ENCODE results near the gene BTG2. TPM values are rescaled to one million over a fixed set of nuclear protein-coding genes. Genes with fewer than 3 reads are reported as not detected.
"Not testable (repeated sequence)": the region's sequence is repeated elsewhere in the genome, so short reads cannot be mapped to it uniquely, and the experiment has no call there.

BTG2 gene
- total RNA-seq, 1 experiment from 2014 or later, result 2.2 TPM

DNA sequence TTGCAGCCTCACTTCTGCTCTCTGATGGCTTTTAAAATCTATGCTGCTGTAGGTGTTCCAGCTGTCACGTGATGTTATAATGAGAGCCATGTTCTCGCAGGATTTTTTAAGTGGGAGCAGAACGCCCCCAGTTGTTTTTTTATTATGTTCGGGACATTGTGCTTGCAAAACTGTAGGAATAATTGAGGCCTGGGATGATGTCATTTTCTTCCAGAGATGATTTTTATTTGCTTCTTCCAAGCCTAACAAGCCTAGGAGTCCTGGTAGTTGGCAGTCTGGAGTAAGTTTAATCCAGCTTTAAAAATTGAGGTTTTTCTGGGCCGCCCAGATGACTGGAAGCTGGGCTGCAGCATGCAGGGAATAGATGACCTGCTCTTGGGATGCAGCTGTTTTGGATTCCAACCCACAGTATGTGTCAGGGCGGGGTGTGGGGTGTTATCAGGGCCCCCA, 41.2 kb upstream of the BTG2 start:
- BruUV-seq (replicated peaks), result no TSS peak
- no peaks in the 10 kb centered on the region for H3F3A ChIP-seq (ENCODE audit: low read length, unreplicated experiment)
- H2AFZ ChIP-seq (ENCODE audit: low read length), result no peak overlapping the region
- ChIA-PET CTCF (interaction anchor here (0.7 kb wide), 1 partner anchor 82 kb away, joined by 4 read pairs; no protein-coding TSS in a partner anchor), POLR2A (ENCODE audit: unreplicated experiment) (no interaction called here)
- no peak overlapping the region for H3K9ac ChIP-seq (ENCODE audit: low read length)
- DNase-seq (no peak), ATAC-seq (no peak)
- H3K27me3 ChIP-seq (ENCODE audit: low read length), result peaks cover 16% of the 10 kb centered on the region; the same call in 1 of the 2 replicates
- H3K4me2 ChIP-seq (ENCODE audit: low read length), result no peak overlapping the region
- no peaks in the 10 kb centered on the region for H3K9me3 ChIP-seq (ENCODE audit: low read length)
- TF ChIP-seq, protein P1, sequence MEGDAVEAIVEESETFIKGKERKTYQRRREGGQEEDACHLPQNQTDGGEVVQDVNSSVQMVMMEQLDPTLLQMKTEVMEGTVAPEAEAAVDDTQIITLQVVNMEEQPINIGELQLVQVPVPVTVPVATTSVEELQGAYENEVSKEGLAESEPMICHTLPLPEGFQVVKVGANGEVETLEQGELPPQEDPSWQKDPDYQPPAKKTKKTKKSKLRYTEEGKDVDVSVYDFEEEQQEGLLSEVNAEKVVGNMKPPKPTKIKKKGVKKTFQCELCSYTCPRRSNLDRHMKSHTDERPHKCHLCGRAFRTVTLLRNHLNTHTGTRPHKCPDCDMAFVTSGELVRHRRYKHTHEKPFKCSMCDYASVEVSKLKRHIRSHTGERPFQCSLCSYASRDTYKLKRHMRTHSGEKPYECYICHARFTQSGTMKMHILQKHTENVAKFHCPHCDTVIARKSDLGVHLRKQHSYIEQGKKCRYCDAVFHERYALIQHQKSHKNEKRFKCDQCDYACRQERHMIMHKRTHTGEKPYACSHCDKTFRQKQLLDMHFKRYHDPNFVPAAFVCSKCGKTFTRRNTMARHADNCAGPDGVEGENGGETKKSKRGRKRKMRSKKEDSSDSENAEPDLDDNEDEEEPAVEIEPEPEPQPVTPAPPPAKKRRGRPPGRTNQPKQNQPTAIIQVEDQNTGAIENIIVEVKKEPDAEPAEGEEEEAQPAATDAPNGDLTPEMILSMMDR (conservative IDR thresholded peaks at IDR 0.05; ENCODE audit: low read depth, low read length), result no peak
- TF ChIP-seq EZH2 (IDR thresholded peaks at IDR 0.05; ENCODE audit: low read length, unreplicated experiment) (no peak), EZH2phosphoT487 (IDR thresholded peaks at IDR 0.05; ENCODE audit: borderline replicate concordance, low read length) (no peak)
- H3K4me3 ChIP-seq (ENCODE audit: low read length), result no peak overlapping the region
- intact Hi-C loops (cut with micrococcal nuclease), result no loop called here
- H3K79me2 ChIP-seq (ENCODE audit: low read length), result no peaks in the 10 kb centered on the region
- no peaks in the 10 kb centered on the region for H4K20me1 ChIP-seq (ENCODE audit: low read length)
- H3K27ac ChIP-seq (ENCODE audit: low read length), result no peak overlapping the region
- no peaks in the 10 kb centered on the region for H3K9me2 ChIP-seq (replicated peaks; ENCODE audit: low read length)
- peaks cover 7% of the 10 kb centered on the region; the same call in 1 of the 2 replicates for H3K4me1 ChIP-seq (ENCODE audit: insufficient read depth, low read length)
- H3K36me3 ChIP-seq (ENCODE audit: low read depth, low read length), result no peaks in the 10 kb centered on the region

DNA sequence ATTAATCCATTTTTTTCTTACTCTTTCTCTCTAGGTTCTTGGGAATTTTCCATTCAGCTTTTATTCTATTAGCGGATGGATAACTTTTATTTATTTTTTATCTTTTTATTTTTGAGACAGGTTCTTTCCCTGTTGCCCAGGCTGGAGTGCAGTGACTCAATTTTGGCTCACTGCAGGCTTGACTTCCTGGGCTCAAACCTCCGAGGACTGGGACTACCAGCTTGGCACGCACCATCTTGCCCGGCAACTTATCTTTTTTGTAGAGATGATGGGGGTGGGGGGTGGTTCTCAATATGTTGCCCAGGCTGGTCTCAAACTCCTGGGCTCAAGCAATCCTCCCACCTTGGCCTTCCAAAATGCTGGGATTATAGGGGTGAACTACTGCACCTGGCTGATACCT, 39.8 kb upstream of the BTG2 start:
- peak; percentile 35 for DNase-seq
- Histone ChIP-seq H3K4me3 (ENCODE audit: low read length) (no peak overlapping the region), H3F3A (ENCODE audit: low read length, unreplicated experiment) (no peaks in the 10 kb centered on the region), H3K9ac (ENCODE audit: low read length) (no peak overlapping the region), H3K36me3 (ENCODE audit: low read depth, low read length) (no peaks in the 10 kb centered on the region), H3K4me1 (ENCODE audit: insufficient read depth, low read length) (peaks cover 7% of the 10 kb centered on the region; the same call in 1 of the 2 replicates), H2AFZ (ENCODE audit: low read length) (no peak overlapping the region), H3K4me2 (ENCODE audit: low read length) (no peak overlapping the region), H3K27ac (ENCODE audit: low read length) (no peak overlapping the region), H3K27me3 (ENCODE audit: low read length) (peaks cover 16% of the 10 kb centered on the region; the same call in 1 of the 2 replicates), H3K79me2 (ENCODE audit: low read length) (no peaks in the 10 kb centered on the region), H3K9me2 (replicated peaks; ENCODE audit: low read length) (no peaks in the 10 kb centered on the region), H4K20me1 (ENCODE audit: low read length) (no peaks in the 10 kb centered on the region), H3K9me3 (ENCODE audit: low read length) (no peaks in the 10 kb centered on the region)
- no TSS peak for BruUV-seq (replicated peaks)
- ATAC-seq, result no peak
- TF ChIP-seq, protein P1 (conservative IDR thresholded peaks at IDR 0.05; ENCODE audit: low read depth, low read length), result no peak
- TF ChIP-seq EZH2phosphoT487 (IDR thresholded peaks at IDR 0.05; ENCODE audit: borderline replicate concordance, low read length), result no peak
- TF ChIP-seq EZH2 (IDR thresholded peaks at IDR 0.05; ENCODE audit: low read length, unreplicated experiment), result no peak
- ChIA-PET POLR2A (ENCODE audit: unreplicated experiment) (interaction anchor here (0.6 kb wide), 1 partner anchor 313 kb away, joined by 10 read pairs; no protein-coding TSS in a partner anchor), CTCF (no interaction called here)
- intact Hi-C loops (cut with micrococcal nuclease), result loop anchor here (5.0 kb wide), 2 partner anchors 148 to 177 kb away; no protein-coding TSS in a partner anchor

DNA sequence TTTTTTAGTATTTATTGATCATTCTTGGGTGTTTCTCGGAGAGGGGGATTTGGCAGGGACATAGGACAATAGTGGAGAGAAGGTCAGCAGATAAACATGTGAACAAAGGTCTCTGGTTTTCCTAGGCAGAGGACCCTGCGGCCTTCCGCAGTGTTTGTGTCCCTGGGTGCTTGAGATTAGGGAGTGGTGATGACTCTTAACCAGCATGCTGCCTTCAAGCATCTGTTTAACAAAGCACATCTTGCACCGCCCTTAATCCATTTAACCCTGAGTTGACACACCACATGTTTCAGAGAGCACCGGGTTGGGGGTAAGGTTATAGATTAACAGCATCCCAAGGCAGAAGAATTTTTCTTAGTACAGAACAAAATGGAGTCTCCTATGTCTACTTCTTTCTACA, 39.2 kb upstream of the BTG2 start:
- H4K20me1 ChIP-seq (ENCODE audit: low read length); BruUV-seq (replicated peaks); H3K79me2 ChIP-seq (ENCODE audit: low read length); ATAC-seq; H3K36me3 ChIP-seq (ENCODE audit: low read depth, low read length); H3K9me3 ChIP-seq (ENCODE audit: low read length); H3K9ac ChIP-seq (ENCODE audit: low read length); H2AFZ ChIP-seq (ENCODE audit: low read length); H3K9me2 ChIP-seq (replicated peaks; ENCODE audit: low read length); H3K4me3 ChIP-seq (ENCODE audit: low read length); H3K27ac ChIP-seq (ENCODE audit: low read length); CTCF ChIA-PET; DNase-seq; H3F3A ChIP-seq (ENCODE audit: low read length, unreplicated experiment); H3K4me2 ChIP-seq (ENCODE audit: low read length); H3K4me1 ChIP-seq (ENCODE audit: insufficient read depth, low read length): not testable (repeated sequence)
- peaks cover 16% of the 10 kb centered on the region; the same call in 1 of the 2 replicates for H3K27me3 ChIP-seq (ENCODE audit: low read length)
- intact Hi-C loops (cut with micrococcal nuclease), result loop anchor here (2.0 to 5.0 kb wide), 3 partner anchors 149 to 227 kb away; no protein-coding TSS in a partner anchor
- POLR2A ChIA-PET (ENCODE audit: unreplicated experiment), result interaction anchor here (0.6 kb wide), 1 partner anchor 313 kb away, joined by 10 read pairs; no protein-coding TSS in a partner anchor

Data from PC-3 (cell line).